Endothelial cell of umbilical vein (primary cell): ENCODE data around the gene TMPRSS6.

Source experiments
- EZH2 ChIP-seq: IDR thresholded peaks from 2 replicates; pipeline ENCODE4 v1.6.1; 2012; ENCODE audit warnings: borderline replicate concordance, low read depth, mild to moderate bottlenecking, moderate library complexity, low read length, inconsistent platforms; ENCODE audit not compliant: severe bottlenecking
- JUN ChIP-seq: IDR thresholded peaks from 2 replicates; pipeline ENCODE4 v1.6.1; 2011; ENCODE audit warnings: borderline replicate concordance, low read depth; ENCODE audit not compliant: insufficient read length, insufficient read depth
- MAX ChIP-seq: IDR thresholded peaks from 2 replicates; pipeline ENCODE4 v1.6.1; 2011; ENCODE audit not compliant: insufficient read depth, insufficient read length
- MYC ChIP-seq: IDR thresholded peaks from one replicate; pipeline ENCODE4 v1.6.1; 2011; ENCODE audit warnings: mild to moderate bottlenecking, low read depth, low read length
- POLR2AphosphoS5 ChIP-seq: IDR thresholded peaks from 2 replicates; pipeline ENCODE4 v1.6.1; 2012; ENCODE audit warnings: low read depth, mild to moderate bottlenecking, control low read depth, low read length, moderate library complexity; ENCODE audit not compliant: insufficient read depth
- TF ChIP-seq, protein P1 (sequence below), 2 donors: IDR thresholded peaks; 1 replicate in 1 of 2; 2 replicates in 1 of 2; pipeline ENCODE4 v1.5.1; 2011; ENCODE audit warnings: low read length in 2 of 2, mild to moderate bottlenecking in 2 of 2, moderate library complexity in 2 of 2, control low read depth in 1 of 2, inconsistent platforms in 1 of 2, low read depth in 1 of 2; ENCODE audit not compliant: insufficient read depth in 1 of 2; ENCODE audit errors: extremely low read depth in 1 of 2

DNA sequence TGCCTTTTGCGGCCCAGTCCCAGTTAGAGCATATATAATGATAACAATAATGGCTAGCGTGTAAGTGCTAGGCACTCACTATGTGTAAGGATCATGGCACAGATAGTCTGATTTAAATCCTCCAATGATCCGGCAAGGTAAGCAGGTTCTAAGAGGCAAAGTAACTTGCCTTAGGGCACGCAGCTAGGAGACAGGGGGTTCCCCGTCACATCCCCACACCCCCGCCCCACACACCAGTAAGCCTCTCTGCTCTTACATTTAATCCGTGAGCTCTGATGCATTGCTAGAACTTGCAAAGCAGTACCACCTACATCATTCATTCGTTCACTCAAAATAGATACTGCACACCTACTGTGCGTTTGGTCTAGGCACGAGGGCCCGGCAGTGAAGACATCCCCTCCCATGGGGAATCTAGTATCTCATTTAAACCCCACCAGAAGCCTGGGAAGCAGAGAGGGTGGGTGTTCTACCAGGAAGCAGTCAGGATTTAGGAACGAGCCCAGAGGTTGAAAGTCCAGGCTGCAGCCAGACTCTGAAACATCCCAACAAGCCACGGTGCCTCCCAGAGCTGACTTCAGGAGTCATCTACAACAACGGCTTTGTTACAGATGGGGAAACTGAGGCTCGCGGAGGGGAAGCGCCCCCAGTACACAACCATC, 20.6 kb downstream of the TMPRSS6 start:
- TF ChIP-seq MAX: no peak
- TF ChIP-seq, protein P1, sequence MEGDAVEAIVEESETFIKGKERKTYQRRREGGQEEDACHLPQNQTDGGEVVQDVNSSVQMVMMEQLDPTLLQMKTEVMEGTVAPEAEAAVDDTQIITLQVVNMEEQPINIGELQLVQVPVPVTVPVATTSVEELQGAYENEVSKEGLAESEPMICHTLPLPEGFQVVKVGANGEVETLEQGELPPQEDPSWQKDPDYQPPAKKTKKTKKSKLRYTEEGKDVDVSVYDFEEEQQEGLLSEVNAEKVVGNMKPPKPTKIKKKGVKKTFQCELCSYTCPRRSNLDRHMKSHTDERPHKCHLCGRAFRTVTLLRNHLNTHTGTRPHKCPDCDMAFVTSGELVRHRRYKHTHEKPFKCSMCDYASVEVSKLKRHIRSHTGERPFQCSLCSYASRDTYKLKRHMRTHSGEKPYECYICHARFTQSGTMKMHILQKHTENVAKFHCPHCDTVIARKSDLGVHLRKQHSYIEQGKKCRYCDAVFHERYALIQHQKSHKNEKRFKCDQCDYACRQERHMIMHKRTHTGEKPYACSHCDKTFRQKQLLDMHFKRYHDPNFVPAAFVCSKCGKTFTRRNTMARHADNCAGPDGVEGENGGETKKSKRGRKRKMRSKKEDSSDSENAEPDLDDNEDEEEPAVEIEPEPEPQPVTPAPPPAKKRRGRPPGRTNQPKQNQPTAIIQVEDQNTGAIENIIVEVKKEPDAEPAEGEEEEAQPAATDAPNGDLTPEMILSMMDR (IDR thresholded peaks at IDR 0.05; ENCODE audit: extremely low read depth in 1 of 2, insufficient read depth in 1 of 2, low read depth in 1 of 2, low read length in 2 of 2): no peak
- no peak for TF ChIP-seq JUN
- TF ChIP-seq POLR2AphosphoS5: no peak
- TF ChIP-seq EZH2: no peak
- no peak for TF ChIP-seq MYC
